ENCODE results near the gene PLA2G5.

PLA2G5 gene

DNA sequence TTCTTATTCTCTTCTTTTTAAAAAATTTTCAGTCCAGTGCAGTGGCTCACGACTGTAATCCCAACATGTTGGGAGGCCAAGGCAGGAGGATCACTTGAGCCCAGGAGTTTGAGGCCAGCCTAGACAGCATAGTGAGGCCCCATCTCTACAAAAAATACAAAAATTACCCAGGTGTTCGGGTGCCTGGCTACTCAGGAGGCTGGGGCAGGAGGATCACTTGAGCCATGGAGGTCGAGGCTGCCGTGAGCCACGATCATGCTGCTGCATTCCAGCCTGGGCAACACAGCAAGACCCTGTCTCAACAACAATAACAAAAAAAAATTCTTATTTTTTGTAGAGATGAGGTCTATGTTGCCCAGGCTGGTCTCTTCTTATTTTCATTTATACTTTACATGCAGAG lies 41.5 kb downstream of the PLA2G5 start:
- H3K9ac ChIP-seq (ENCODE audit: low read length), result no peak overlapping the region
- no peak overlapping the region for H3K4me3 ChIP-seq (ENCODE audit: low read length)
- peaks cover 5% of the 10 kb centered on the region for H3K27me3 ChIP-seq (ENCODE audit: control insufficient read depth, insufficient read depth, low read length)
- no peaks in the 10 kb centered on the region for H3K36me3 ChIP-seq (ENCODE audit: control insufficient read depth, insufficient read depth, low read length)
- H3K4me1 ChIP-seq (ENCODE audit: control insufficient read depth, insufficient read depth, low read length), result peaks cover 5% of the 10 kb centered on the region
- H3K9me3 ChIP-seq (ENCODE audit: control insufficient read depth, low read length), result no peaks in the 10 kb centered on the region

DNA sequence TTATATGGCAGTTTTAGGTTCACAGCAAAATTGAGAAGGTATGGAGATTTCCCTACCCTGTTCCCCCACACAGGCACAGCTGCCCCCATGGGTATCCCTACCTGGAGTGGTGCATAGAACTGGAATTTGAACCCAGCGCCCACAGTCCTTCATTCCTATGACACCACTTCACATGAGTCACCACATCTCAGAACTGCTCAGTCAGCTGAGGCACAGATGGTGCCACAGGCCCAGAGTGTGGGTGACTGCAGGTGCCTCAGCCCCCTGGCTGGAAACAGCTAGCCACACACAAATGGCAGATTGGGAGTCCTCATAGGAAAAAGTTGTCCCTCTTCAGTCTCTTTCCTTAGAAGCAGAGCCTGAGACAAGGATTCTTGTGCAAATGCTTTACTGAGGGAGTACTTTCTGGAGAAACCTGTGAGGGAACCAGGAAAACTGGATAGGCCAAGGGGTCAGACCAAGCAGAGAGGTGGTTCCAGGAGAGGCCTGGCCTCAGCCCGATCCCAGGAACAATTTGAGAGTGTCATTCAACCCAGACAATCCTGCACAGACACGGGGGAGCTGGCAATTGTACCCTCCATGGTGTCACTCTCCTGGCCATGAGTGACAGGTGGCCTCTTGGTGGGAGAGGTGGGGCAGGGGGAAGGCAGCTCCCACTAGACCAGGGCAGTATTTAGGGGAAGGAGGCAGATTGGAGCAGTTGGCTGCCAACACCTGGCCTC lies 42.4 kb downstream of the PLA2G5 start:
- H3K27me3 ChIP-seq (ENCODE audit: control insufficient read depth, insufficient read depth, low read length), result peaks cover 5% of the 10 kb centered on the region
- H3K4me3 ChIP-seq (ENCODE audit: low read length), result no peak overlapping the region
- peaks cover 5% of the 10 kb centered on the region for H3K4me1 ChIP-seq (ENCODE audit: control insufficient read depth, insufficient read depth, low read length)
- H3K36me3 ChIP-seq (ENCODE audit: control insufficient read depth, insufficient read depth, low read length), result no peaks in the 10 kb centered on the region
- H3K9me3 ChIP-seq (ENCODE audit: control insufficient read depth, low read length), result no peaks in the 10 kb centered on the region
- H3K9ac ChIP-seq (ENCODE audit: low read length), result no peak overlapping the region

DNA sequence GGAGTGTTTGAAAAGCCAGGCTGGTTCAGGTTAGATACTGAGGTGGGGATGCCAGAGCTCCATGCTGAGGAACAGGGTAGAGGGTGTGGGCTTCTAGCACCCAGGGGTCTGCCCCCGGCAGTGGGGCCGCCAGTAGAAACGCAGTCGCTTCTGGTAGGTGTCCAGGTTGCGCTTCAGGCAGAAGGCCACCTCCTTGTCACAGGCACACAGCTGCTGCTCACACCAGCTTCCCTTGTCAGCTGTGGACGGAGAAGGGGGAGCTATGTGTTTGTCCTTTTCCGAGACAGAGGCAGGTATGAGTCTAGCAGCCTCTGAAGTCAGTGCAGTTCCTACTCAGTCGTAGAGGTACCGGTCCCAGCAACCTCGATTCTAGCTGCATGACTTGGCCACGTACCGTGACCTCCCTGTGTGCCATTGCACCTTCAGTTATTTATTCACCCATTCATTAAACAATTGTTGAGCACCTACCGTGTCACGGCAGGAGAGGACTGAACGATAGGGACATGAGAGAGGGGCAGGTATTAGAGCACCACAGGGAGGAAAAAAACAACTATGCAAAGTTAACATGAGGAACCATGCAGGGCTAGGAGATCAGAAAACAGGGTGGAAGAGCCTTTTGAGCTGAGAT lies 44.1 kb downstream of the PLA2G5 start:
- no peaks in the 10 kb centered on the region for H3K9me3 ChIP-seq (ENCODE audit: control insufficient read depth, low read length)
- H3K4me1 ChIP-seq (ENCODE audit: control insufficient read depth, insufficient read depth, low read length), result peaks cover 5% of the 10 kb centered on the region
- H3K27me3 ChIP-seq (ENCODE audit: control insufficient read depth, insufficient read depth, low read length), result peaks cover 5% of the 10 kb centered on the region
- H3K9ac ChIP-seq (ENCODE audit: low read length), result no peak overlapping the region
- H3K4me3 ChIP-seq (ENCODE audit: low read length), result no peak overlapping the region
- H3K36me3 ChIP-seq (ENCODE audit: control insufficient read depth, insufficient read depth, low read length), result no peaks in the 10 kb centered on the region

DNA sequence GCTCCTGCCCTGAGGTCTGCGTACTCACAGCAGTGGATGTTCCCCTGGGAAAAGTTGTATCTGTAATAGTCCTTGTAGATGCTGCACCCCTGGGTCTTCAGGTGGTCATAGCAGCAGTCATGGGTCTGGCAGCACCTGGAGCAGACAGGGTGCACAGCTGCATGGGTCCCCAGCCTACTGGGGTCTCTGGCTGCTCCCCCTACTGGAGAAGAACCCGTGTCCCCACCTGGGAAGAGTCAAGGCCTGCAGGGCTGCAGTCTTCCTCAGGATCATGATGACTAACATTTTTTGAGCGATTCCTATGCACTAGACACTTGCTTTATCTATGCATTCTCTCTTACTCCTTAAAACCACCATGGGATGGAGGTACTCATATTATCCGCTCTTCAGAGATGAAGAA lies 45.5 kb downstream of the PLA2G5 start:
- Histone ChIP-seq H3K4me1 (ENCODE audit: control insufficient read depth, insufficient read depth, low read length) (no peaks in the 10 kb centered on the region), H3K9me3 (ENCODE audit: control insufficient read depth, low read length) (no peaks in the 10 kb centered on the region), H3K36me3 (ENCODE audit: control insufficient read depth, insufficient read depth, low read length) (no peaks in the 10 kb centered on the region), H3K9ac (ENCODE audit: low read length) (no peak overlapping the region), H3K4me3 (ENCODE audit: low read length) (no peak overlapping the region), H3K27me3 (ENCODE audit: control insufficient read depth, insufficient read depth, low read length) (peaks cover 5% of the 10 kb centered on the region)

DNA sequence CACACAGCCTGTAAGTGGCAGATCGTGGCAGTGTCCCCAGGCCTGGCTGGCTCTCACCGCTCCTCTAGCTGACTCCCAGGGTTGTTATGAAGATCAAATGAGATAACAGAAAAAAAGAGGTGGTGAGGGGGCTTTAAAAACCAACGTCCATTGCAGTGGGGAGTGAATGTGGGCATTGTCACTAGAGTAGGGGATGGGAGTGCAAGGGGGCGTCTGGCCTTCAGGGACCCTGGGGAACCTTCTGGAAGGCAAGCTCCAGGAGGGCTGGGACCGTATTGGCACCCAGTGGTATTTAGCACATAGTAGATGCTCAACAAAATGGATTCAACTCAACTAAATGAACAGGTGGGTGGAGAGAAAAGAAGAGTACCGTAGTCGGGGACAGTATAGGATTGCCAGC lies 45.9 kb downstream of the PLA2G5 start:
- Histone ChIP-seq H3K36me3 (ENCODE audit: control insufficient read depth, insufficient read depth, low read length) (no peaks in the 10 kb centered on the region), H3K4me1 (ENCODE audit: control insufficient read depth, insufficient read depth, low read length) (no peaks in the 10 kb centered on the region), H3K9me3 (ENCODE audit: control insufficient read depth, low read length) (no peaks in the 10 kb centered on the region), H3K9ac (ENCODE audit: low read length) (no peak overlapping the region), H3K27me3 (ENCODE audit: control insufficient read depth, insufficient read depth, low read length) (peaks cover 5% of the 10 kb centered on the region), H3K4me3 (ENCODE audit: low read length) (no peak overlapping the region)

DNA sequence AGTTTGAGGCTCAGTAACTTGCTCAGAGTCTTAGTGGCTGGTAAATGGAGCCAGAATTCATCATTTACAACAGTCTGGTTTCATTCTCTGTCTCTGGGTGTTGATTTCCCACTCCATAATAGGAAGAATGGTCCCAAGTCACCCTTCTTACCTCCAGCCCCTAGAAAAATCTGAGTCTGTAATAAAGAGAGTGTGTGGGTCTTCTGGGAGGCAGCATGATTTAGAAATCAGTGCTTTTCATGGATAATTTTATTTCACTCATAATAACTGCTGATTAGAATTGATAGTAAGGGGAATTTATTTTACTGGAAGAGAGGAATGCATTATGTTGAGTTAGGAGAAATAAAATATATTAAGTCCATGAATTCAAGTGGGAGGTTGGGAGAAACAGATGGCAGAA lies 47.2 kb downstream of the PLA2G5 start:
- peaks cover 12% of the 10 kb centered on the region for H3K27me3 ChIP-seq (ENCODE audit: control insufficient read depth, insufficient read depth, low read length)
- H3K4me1 ChIP-seq (ENCODE audit: control insufficient read depth, insufficient read depth, low read length), result no peaks in the 10 kb centered on the region

DNA sequence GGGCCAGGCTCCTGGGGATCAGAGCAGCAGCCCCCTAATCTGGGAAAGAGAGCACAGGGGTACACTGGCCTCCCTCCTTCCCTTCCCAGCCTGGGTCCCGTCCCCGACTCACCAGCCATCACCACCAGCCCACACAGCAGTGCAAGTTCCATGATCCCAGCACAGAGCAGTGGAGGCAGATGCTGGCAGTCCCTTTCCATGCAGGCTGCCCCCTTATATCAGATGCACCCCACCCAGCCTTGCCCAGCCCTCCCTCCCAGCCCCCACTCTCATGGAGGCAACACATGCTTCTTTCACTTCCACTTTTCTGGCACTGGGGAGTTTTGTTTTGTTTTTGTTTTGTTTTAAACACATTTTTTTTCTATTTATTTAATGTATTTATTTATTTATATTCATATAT lies 49.4 kb downstream of the PLA2G5 start, which contains the start of gene PLA2G2D:
TSS of gene PLA2G2D (minus strand) at position 190 of the 400 bp plus-strand sequence. CDS start at position 152, 38 bp downstream.
- Histone ChIP-seq H3K9ac (ENCODE audit: low read length) (no peak within 1 kb of the TSS), H3K27me3 (ENCODE audit: control insufficient read depth, insufficient read depth, low read length) (peaks cover 12% of the 10 kb centered on the region), H3K4me1 (ENCODE audit: control insufficient read depth, insufficient read depth, low read length) (peaks cover 7% of the 10 kb centered on the region), H3K36me3 (ENCODE audit: control insufficient read depth, insufficient read depth, low read length) (no peaks in the 10 kb centered on the region), H3K9me3 (ENCODE audit: control insufficient read depth, low read length) (no peaks in the 10 kb centered on the region), H3K4me3 (ENCODE audit: low read length) (no peak within 1 kb of the TSS)

More for the DNA sequence above, 47.2 kb downstream of the PLA2G5 start:
- Histone ChIP-seq H3K36me3 (ENCODE audit: control insufficient read depth, insufficient read depth, low read length) (no peaks in the 10 kb centered on the region), H3K9me3 (ENCODE audit: control insufficient read depth, low read length) (no peaks in the 10 kb centered on the region), H3K9ac (ENCODE audit: low read length) (no peak overlapping the region), H3K4me3 (ENCODE audit: low read length) (no peak overlapping the region)

DNA sequence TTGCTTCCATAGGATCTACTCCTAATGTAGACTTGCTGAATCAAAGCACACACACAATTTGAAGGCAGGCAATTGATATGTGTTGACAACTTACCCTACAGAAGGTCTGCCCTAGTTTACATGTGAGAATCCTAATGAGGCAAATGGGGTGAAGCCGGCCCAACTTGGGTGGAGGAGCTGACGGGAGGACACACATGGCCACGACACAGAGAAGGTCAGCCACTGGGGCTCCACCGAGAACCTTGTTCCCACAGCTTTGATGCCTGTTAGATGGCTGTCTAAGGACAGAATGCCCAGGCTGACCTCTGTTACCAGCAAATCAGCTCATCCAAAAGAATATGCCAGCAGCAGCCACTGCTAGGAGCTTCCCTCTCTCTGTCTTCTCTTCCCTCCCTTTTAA lies 50.8 kb downstream of the PLA2G5 start:
- peaks cover 8% of the 10 kb centered on the region for H3K27me3 ChIP-seq (ENCODE audit: control insufficient read depth, insufficient read depth, low read length)
- peaks cover 13% of the 10 kb centered on the region for H3K4me1 ChIP-seq (ENCODE audit: control insufficient read depth, insufficient read depth, low read length)
- H3K9ac ChIP-seq (ENCODE audit: low read length), result no peak overlapping the region
- no peaks in the 10 kb centered on the region for H3K9me3 ChIP-seq (ENCODE audit: control insufficient read depth, low read length)
- no peaks in the 10 kb centered on the region for H3K36me3 ChIP-seq (ENCODE audit: control insufficient read depth, insufficient read depth, low read length)
- no peak overlapping the region for H3K4me3 ChIP-seq (ENCODE audit: low read length)

DNA sequence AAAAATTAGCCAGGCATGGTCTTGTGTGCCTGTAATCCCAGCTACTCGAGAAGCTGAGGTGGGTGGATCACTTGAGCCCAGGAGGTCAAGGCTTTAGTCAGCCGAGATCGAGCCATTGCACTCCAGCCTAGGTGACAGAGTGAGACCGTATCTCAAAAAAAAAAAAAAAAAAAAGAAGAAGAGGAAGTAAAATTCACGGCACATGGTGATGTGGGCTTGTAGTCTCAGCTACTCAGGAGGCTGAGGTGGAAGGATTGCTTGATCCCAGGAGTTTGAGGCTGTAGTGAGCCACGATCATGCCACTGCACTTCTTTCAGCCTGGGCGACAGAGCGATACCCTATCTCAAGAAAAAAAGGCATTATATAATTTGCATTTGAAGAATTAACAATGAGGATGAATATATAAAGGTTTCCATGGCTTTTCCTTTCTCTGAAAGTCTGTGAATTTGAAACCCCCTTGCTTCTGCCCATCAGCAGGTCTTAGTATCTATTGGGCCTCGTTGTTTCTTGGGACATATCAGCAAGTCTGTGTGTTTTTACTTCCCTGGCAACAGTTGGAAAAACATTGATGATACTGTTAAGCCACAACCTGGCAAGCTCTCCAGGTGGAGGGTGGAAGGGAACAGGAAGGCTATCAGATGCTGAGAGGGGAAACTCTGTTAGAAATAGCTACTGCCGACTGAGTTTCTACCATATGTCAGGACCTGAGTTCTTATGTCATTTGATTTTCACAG lies 53.9 kb downstream of the PLA2G5 start:
- Histone ChIP-seq H3K9ac (ENCODE audit: low read length) (no peak overlapping the region), H3K4me1 (ENCODE audit: control insufficient read depth, insufficient read depth, low read length) (peaks cover 13% of the 10 kb centered on the region), H3K4me3 (ENCODE audit: low read length) (no peak overlapping the region), H3K36me3 (ENCODE audit: control insufficient read depth, insufficient read depth, low read length) (no peaks in the 10 kb centered on the region), H3K9me3 (ENCODE audit: control insufficient read depth, low read length) (no peaks in the 10 kb centered on the region), H3K27me3 (ENCODE audit: control insufficient read depth, insufficient read depth, low read length) (peaks cover 11% of the 10 kb centered on the region)

DNA sequence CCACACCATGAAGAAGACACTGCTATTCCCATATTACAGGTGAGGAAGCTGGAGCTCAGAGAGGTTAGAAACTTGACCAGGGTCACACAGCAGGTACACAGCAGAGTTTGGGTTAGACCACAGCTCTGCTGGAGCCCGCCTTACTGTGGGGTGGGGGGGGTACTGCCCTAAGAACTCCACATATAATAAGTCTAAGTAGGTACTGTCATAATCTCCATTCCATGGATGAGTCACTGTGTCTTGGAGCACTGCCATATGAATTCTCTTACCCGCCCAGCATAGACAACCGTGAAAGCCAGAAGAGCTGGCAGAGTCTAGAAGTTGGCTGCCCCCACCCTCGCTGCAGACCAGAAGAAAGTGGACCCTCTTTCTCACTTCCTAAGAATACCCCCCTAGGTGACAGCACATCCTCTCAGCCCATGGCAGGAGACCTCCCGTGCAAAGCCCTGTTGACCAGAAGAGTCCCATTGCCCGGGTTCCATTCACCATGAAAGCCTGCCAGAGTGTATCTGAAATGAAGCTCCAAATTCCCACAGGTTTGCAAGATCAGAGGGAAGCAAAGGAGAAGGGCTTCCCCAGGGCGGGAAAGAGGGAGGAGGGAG lies 54.6 kb downstream of the PLA2G5 start:
- peaks cover 11% of the 10 kb centered on the region for H3K27me3 ChIP-seq (ENCODE audit: control insufficient read depth, insufficient read depth, low read length)
- no peak overlapping the region for H3K4me3 ChIP-seq (ENCODE audit: low read length)
- H3K4me1 ChIP-seq (ENCODE audit: control insufficient read depth, insufficient read depth, low read length), result peaks cover 13% of the 10 kb centered on the region
- no peaks in the 10 kb centered on the region for H3K36me3 ChIP-seq (ENCODE audit: control insufficient read depth, insufficient read depth, low read length)
- no peaks in the 10 kb centered on the region for H3K9me3 ChIP-seq (ENCODE audit: control insufficient read depth, low read length)
- H3K9ac ChIP-seq (ENCODE audit: low read length), result no peak overlapping the region

DNA sequence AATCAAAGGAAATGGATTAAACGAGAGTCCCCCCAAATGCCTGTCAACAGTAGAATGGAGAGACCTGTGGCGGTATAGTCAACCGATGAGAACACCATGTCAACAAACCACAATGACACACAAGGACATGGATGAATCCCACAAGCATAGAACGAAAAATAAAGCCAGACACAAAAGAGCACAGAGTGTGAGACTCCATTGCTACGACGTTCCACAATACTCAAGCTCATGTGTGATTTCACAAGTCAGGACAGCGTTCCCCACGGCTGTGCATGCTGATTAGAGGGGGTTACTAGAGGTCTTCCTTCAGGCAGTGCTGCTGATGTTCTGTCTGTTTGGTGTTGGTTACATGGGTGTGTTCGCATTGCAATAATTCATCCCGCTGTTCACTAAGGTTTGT lies 55.1 kb downstream of the PLA2G5 start:
- H3K27me3 ChIP-seq (ENCODE audit: control insufficient read depth, insufficient read depth, low read length), result peaks cover 11% of the 10 kb centered on the region
- no peaks in the 10 kb centered on the region for H3K36me3 ChIP-seq (ENCODE audit: control insufficient read depth, insufficient read depth, low read length)
- peaks cover 13% of the 10 kb centered on the region for H3K4me1 ChIP-seq (ENCODE audit: control insufficient read depth, insufficient read depth, low read length)

More for the DNA sequence above, 55.1 kb downstream of the PLA2G5 start:
- no peak overlapping the region for H3K9ac ChIP-seq (ENCODE audit: low read length)
- no peak overlapping the region for H3K4me3 ChIP-seq (ENCODE audit: low read length)
- H3K9me3 ChIP-seq (ENCODE audit: control insufficient read depth, low read length), result no peaks in the 10 kb centered on the region

All from mucosa of stomach (tissue), 1 donor.